ENCODE data around the gene CES5A.

The CES5A gene

GRCh38 chr16:55908641-55909040 is 33.5 kb upstream of the CES5A start:
- H3K27me3 ChIP-seq (ENCODE audit: low read length), result no peaks in the 10 kb centered on the region
- no peak overlapping the region for H2AFZ ChIP-seq (ENCODE audit: low read depth, low read length, severe bottlenecking)
- no peaks in the 10 kb centered on the region for H4K20me1 ChIP-seq (ENCODE audit: low read depth, low read length)
- no peak overlapping the region for H3K27ac ChIP-seq (ENCODE audit: low read depth, low read length)
- H3K9me2 ChIP-seq (replicated peaks; ENCODE audit: insufficient read depth, low read length), result no peaks in the 10 kb centered on the region
- no peak overlapping the region for H3K4me2 ChIP-seq (ENCODE audit: low read depth, low read length, poor library complexity, severe bottlenecking)
- no peaks in the 10 kb centered on the region for H3K79me2 ChIP-seq (ENCODE audit: insufficient read depth, low read length)
- H3K4me3 ChIP-seq (ENCODE audit: insufficient read depth, low read length, poor library complexity, severe bottlenecking), result no peak overlapping the region
- no peak overlapping the region for H3K9ac ChIP-seq (ENCODE audit: low read length)
- no peaks in the 10 kb centered on the region for H3F3A ChIP-seq (ENCODE audit: insufficient read depth)
- no peaks in the 10 kb centered on the region for H3K36me3 ChIP-seq (ENCODE audit: low read length)
- no peaks in the 10 kb centered on the region for H3K9me3 ChIP-seq (ENCODE audit: insufficient read depth, low read length)
- TF ChIP-seq CTCF (IDR thresholded peaks at IDR 0.05; ENCODE audit: insufficient read depth, low read length, poor library complexity, severe bottlenecking) (no peak), EZH2phosphoT487 (conservative IDR thresholded peaks at IDR 0.05; ENCODE audit: low read length) (no peak)

GRCh38 chr16:55907661-55908060 is 32.5 kb upstream of the CES5A start:
- Histone ChIP-seq H3K9me2 (replicated peaks; ENCODE audit: insufficient read depth, low read length) (no peaks in the 10 kb centered on the region), H3K4me2 (ENCODE audit: low read depth, low read length, poor library complexity, severe bottlenecking) (no peak overlapping the region), H3F3A (ENCODE audit: insufficient read depth) (no peaks in the 10 kb centered on the region), H3K36me3 (ENCODE audit: low read length) (no peaks in the 10 kb centered on the region), H3K9me3 (ENCODE audit: insufficient read depth, low read length) (no peaks in the 10 kb centered on the region), H3K79me2 (ENCODE audit: insufficient read depth, low read length) (no peaks in the 10 kb centered on the region), H3K9ac (ENCODE audit: low read length) (no peak overlapping the region), H4K20me1 (ENCODE audit: low read depth, low read length) (no peaks in the 10 kb centered on the region), H3K27me3 (ENCODE audit: low read length) (peaks cover 1% of the 10 kb centered on the region; the same call in 1 of the 2 replicates), H2AFZ (ENCODE audit: low read depth, low read length, severe bottlenecking) (no peak overlapping the region), H3K4me3 (ENCODE audit: insufficient read depth, low read length, poor library complexity, severe bottlenecking) (no peak overlapping the region), H3K27ac (ENCODE audit: low read depth, low read length) (no peak overlapping the region)
- TF ChIP-seq CTCF (IDR thresholded peaks at IDR 0.05; ENCODE audit: insufficient read depth, low read length, poor library complexity, severe bottlenecking) (no peak), EZH2phosphoT487 (conservative IDR thresholded peaks at IDR 0.05; ENCODE audit: low read length) (no peak)

- Histone ChIP-seq H3K9me3 (ENCODE audit: insufficient read depth, low read length) (no peaks in the 10 kb centered on the region), H3K27ac (ENCODE audit: low read depth, low read length) (no peak overlapping the region), H4K20me1 (ENCODE audit: low read depth, low read length) (no peaks in the 10 kb centered on the region), H3K4me2 (ENCODE audit: low read depth, low read length, poor library complexity, severe bottlenecking) (no peak overlapping the region), H3K9me2 (replicated peaks; ENCODE audit: insufficient read depth, low read length) (no peaks in the 10 kb centered on the region), H3F3A (ENCODE audit: insufficient read depth) (no peaks in the 10 kb centered on the region), H3K9ac (ENCODE audit: low read length) (no peak overlapping the region), H3K27me3 (ENCODE audit: low read length) (peaks cover 4% of the 10 kb centered on the region; the same call in 1 of the 2 replicates), H3K36me3 (ENCODE audit: low read length) (no peaks in the 10 kb centered on the region), H2AFZ (ENCODE audit: low read depth, low read length, severe bottlenecking) (no peak overlapping the region), H3K4me3 (ENCODE audit: insufficient read depth, low read length, poor library complexity, severe bottlenecking) (no peak overlapping the region), H3K79me2 (ENCODE audit: insufficient read depth, low read length) (no peaks in the 10 kb centered on the region)
- no peak for TF ChIP-seq EZH2phosphoT487 (conservative IDR thresholded peaks at IDR 0.05; ENCODE audit: low read length)
- no peak for TF ChIP-seq CTCF (IDR thresholded peaks at IDR 0.05; ENCODE audit: insufficient read depth, low read length, poor library complexity, severe bottlenecking)
These were observed 30.9 kb upstream of the CES5A start for GRCh38 chr16:55906123-55906522.
